ENCODE results near the gene INF2. TPM values are rescaled to one million over a fixed set of nuclear protein-coding genes. Genes with fewer than 3 reads are reported as not detected.

INF2 gene
- total RNA-seq, 2 donors from 2014 or later, result 50.1 to 210 TPM

GRCh38 chr14:104770072-104770579 lies 80.7 kb downstream of the INF2 start:
- DNase-seq (ENCODE audit: low spot score), result no peak
- Histone ChIP-seq H3K27ac (no peak overlapping the region), H3K36me3 (peaks cover 0 to 10% of the 10 kb centered on the region in 2 donors), H3K4me1 (replicated peaks) (peaks cover 16% of the 10 kb centered on the region), H3K9me3 (no peaks in the 10 kb centered on the region), H3K27me3 (replicated peaks; ENCODE audit: insufficient read depth) (no peaks in the 10 kb centered on the region), H3K4me3 (no peak overlapping the region)
- 67% methylated on average over 24 of the region's 24 CpGs for WGBS
- TF ChIP-seq, protein P1, sequence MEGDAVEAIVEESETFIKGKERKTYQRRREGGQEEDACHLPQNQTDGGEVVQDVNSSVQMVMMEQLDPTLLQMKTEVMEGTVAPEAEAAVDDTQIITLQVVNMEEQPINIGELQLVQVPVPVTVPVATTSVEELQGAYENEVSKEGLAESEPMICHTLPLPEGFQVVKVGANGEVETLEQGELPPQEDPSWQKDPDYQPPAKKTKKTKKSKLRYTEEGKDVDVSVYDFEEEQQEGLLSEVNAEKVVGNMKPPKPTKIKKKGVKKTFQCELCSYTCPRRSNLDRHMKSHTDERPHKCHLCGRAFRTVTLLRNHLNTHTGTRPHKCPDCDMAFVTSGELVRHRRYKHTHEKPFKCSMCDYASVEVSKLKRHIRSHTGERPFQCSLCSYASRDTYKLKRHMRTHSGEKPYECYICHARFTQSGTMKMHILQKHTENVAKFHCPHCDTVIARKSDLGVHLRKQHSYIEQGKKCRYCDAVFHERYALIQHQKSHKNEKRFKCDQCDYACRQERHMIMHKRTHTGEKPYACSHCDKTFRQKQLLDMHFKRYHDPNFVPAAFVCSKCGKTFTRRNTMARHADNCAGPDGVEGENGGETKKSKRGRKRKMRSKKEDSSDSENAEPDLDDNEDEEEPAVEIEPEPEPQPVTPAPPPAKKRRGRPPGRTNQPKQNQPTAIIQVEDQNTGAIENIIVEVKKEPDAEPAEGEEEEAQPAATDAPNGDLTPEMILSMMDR (IDR thresholded peaks at IDR 0.05), result no peak
- TF ChIP-seq POLR2AphosphoS5 (IDR thresholded peaks at IDR 0.05) (no peak), POLR2A (IDR thresholded peaks at IDR 0.05) (no peak)
- intact Hi-C loops (cut with DNase I), result no loop called here

GRCh38 chr14:104770851-104771272 lies 81.4 kb downstream of the INF2 start:
- no peak for TF ChIP-seq POLR2AphosphoS5 (IDR thresholded peaks at IDR 0.05)
- TF ChIP-seq, protein P1 (IDR thresholded peaks at IDR 0.05), result peak in 3 of 4 experiments; percentile 9 to 35 (median 11)
- intact Hi-C loops (cut with DNase I), result no loop called here
- H3K27me3 ChIP-seq (replicated peaks; ENCODE audit: insufficient read depth), result no peaks in the 10 kb centered on the region
- H3K4me1 ChIP-seq (replicated peaks), result peaks cover 20% of the 10 kb centered on the region
- no peak overlapping the region for H3K4me3 ChIP-seq
- WGBS, result 96% methylated on average over 5 of the region's 5 CpGs
- no peak for DNase-seq (ENCODE audit: low spot score)
- no peak overlapping the region for H3K27ac ChIP-seq
- peaks cover 0 to 10% of the 10 kb centered on the region in 2 donors for H3K36me3 ChIP-seq
- H3K9me3 ChIP-seq, result no peaks in the 10 kb centered on the region

GRCh38 chr14:104771374-104771773 lies 82.0 kb downstream of the INF2 start:
- DNase-seq (ENCODE audit: low spot score), result no peak
- 91% methylated on average over 2 of the region's 4 CpGs for WGBS
- peaks cover 20% of the 10 kb centered on the region for H3K4me1 ChIP-seq (replicated peaks)
- H3K27ac ChIP-seq, result no peak overlapping the region
- H3K9me3 ChIP-seq, result no peaks in the 10 kb centered on the region
- TF ChIP-seq POLR2AphosphoS5 (IDR thresholded peaks at IDR 0.05), result no peak
- TF ChIP-seq, protein P1 (IDR thresholded peaks at IDR 0.05), result no peak
- no peak for TF ChIP-seq POLR2A (IDR thresholded peaks at IDR 0.05)
- intact Hi-C loops (cut with DNase I), result no loop called here
- no peak overlapping the region for H3K4me3 ChIP-seq
- peaks cover 0 to 10% of the 10 kb centered on the region in 2 donors for H3K36me3 ChIP-seq
- H3K27me3 ChIP-seq (replicated peaks; ENCODE audit: insufficient read depth), result no peaks in the 10 kb centered on the region

Small RNA genes lying within 50 kb of the gene (microRNA-seq; reads per million reads assigned to microRNA genes)
- not detected for gene MIR4710

Small RNA genes lying within 50 kb of the gene (small RNA-seq; reads per million reads assigned to genes)
- 0 reads per million in 2 donors for gene MIR4710

Other genes with a start within 250 kb of the INF2 start
- gene C14orf180, start 109.9 kb upstream of the INF2 start, total RNA-seq, result under 1 TPM in 1 of 2 donors, not detected in 1; 0.32 TPM
- gene TMEM179, start 84.8 kb upstream of the INF2 start, total RNA-seq, result 1 to 10 TPM; 1.4 to 6.0 TPM
- gene ADSS1, start 34.6 kb downstream of the INF2 start, total RNA-seq, result 10 to 100 TPM; 18.3 to 44.4 TPM
- gene SIVA1, start 63.5 kb downstream of the INF2 start, total RNA-seq, result 100 to 1,000 TPM; 249 to 514 TPM
- gene AKT1, start 106.1 kb downstream of the INF2 start, total RNA-seq, result 100 to 1,000 TPM; 154 to 200 TPM
- gene ZBTB42, start 111.5 kb downstream of the INF2 start, total RNA-seq, result 10 to 100 TPM; 28.4 to 40.9 TPM
- 10 to 100 TPM; 29.1 to 81.2 TPM for gene CEP170B, start 175.7 kb downstream of the INF2 start, total RNA-seq
- 1 to 10 TPM; 1.2 to 5.4 TPM for gene PLD4, start 235.3 kb downstream of the INF2 start, total RNA-seq

Measured in prostate gland (tissue), 2 donors.